Keratinocyte (primary cell): ENCODE data around the gene ADH7. TPM values are rescaled to one million over a fixed set of nuclear protein-coding genes. Genes with fewer than 3 reads are reported as not detected.
A peak's percentile ranks its signal among the peaks of the same experiment; 100 is the strongest.

Experiments
- DNase-seq: peaks from one replicate; pipeline ENCODE4 v3.0.0-alpha.2; 2011; ENCODE audit warnings: low read depth, missing footprints, low spot score
- FAIRE-seq: peaks from 2 replicates; lab custom pipeline; 2011; peaks lifted over from hg19 to GRCh38; lab: Jason Lieb, UNC
- H2AFZ ChIP-seq: 2 replicates; pipeline ENCODE4 v1.6.0; 2012; ENCODE audit warnings: low read length, control low read depth, inconsistent platforms; ENCODE audit not compliant: control insufficient read depth
- H3K27ac ChIP-seq: 2 replicates; pipeline ENCODE4 v1.5.1; 2011; ENCODE audit warnings: low read length; ENCODE audit not compliant: control insufficient read depth, insufficient read depth
- H3K27me3 ChIP-seq: 3 replicates; pipeline ENCODE4 v1.6.0; 2011; ENCODE audit warnings: low read length; ENCODE audit not compliant: control insufficient read depth, insufficient read depth; ENCODE audit errors: extremely low read depth
- H3K36me3 ChIP-seq, 2 experiments: 2 replicates in 1 of 2; 3 replicates in 1 of 2; pipeline ENCODE4 v1.5.1; 2011; ENCODE audit warnings: low read length in 2 of 2, mild to moderate bottlenecking in 1 of 2; ENCODE audit not compliant: control insufficient read depth in 2 of 2, insufficient read depth in 2 of 2; ENCODE audit errors: extremely low read depth in 1 of 2
- H3K4me1 ChIP-seq: 3 replicates; pipeline ENCODE4 v1.5.1; 2011; ENCODE audit warnings: low read length; ENCODE audit not compliant: control insufficient read depth, insufficient read depth; ENCODE audit errors: extremely low read depth
- H3K4me2 ChIP-seq: 3 replicates; pipeline ENCODE4 v1.6.0; 2011; ENCODE audit warnings: low read depth, low read length; ENCODE audit not compliant: control insufficient read depth, insufficient read depth; ENCODE audit errors: extremely low read depth
- H3K4me3 ChIP-seq, 3 experiments: fragments of 200-600 bp in 1 of 3; sonication (generic) in 1 of 3; 2 replicates in 2 of 3; 3 replicates in 1 of 3; pipeline ENCODE4 v1.5.1; 2011 to 2016; ENCODE audit warnings: low read length in 3 of 3, mild to moderate bottlenecking in 3 of 3, control low read depth in 2 of 3, inconsistent platforms in 1 of 3, low read depth in 1 of 3, mixed read lengths in 1 of 3, mixed run types in 1 of 3, moderate library complexity in 1 of 3; ENCODE audit not compliant: control insufficient read depth in 2 of 3, insufficient read depth in 2 of 3; ENCODE audit errors: extremely low read depth in 1 of 3
- H3K79me2 ChIP-seq: 2 replicates; pipeline ENCODE4 v1.6.0; 2012; ENCODE audit warnings: low read length; ENCODE audit not compliant: control insufficient read depth, insufficient read depth
- H3K9ac ChIP-seq: 3 replicates; pipeline ENCODE4 v1.6.0; 2011; ENCODE audit warnings: low read length; ENCODE audit not compliant: control insufficient read depth, insufficient read depth; ENCODE audit errors: extremely low read depth
- H3K9me1 ChIP-seq: 3 replicates; pipeline ENCODE4 v1.6.0; 2011; ENCODE audit warnings: low read length; ENCODE audit not compliant: control insufficient read depth, insufficient read depth; ENCODE audit errors: extremely low read depth
- H3K9me3 ChIP-seq: 2 replicates; pipeline ENCODE4 v1.5.1; 2012; ENCODE audit warnings: low read depth, low read length; ENCODE audit not compliant: control insufficient read depth
- H4K20me1 ChIP-seq: 3 replicates; pipeline ENCODE4 v1.6.0; 2011; ENCODE audit warnings: low read length; ENCODE audit not compliant: control insufficient read depth, insufficient read depth; ENCODE audit errors: extremely low read depth
- EZH2 ChIP-seq: IDR thresholded peaks from one replicate; pipeline ENCODE4 v1.6.1; 2012; ENCODE audit warnings: inconsistent platforms, mild to moderate bottlenecking, low read length, moderate library complexity
- dilution Hi-C: fragments of 300-500 bp; cut with MboI; formaldehyde crosslinking; loops from one replicate; pipeline ENCODE4 v1.7.0; 2020; ENCODE audit warnings: low sequenced_read_pairs; ENCODE audit not compliant: extremely low pct_ligation_motif_present
- polyA plus RNA-seq, 5 experiments: library from polyadenylated mRNA; depleted of rRNA in 3 of 5; stranded (reverse) in 3 of 5; stranded (forward) in 1 of 5; unstranded in 1 of 5; fragments of >200 nt; gene quantifications; 1 replicate in 1 of 5; 2 replicates in 3 of 5; 3 replicates in 1 of 5; pipeline versions ENCODE4 v1.2.1 to v1.2.3, GENCODE V29; 2011 to 2012; ENCODE audit warnings: missing spikeins in 2 of 5, low read depth in 1 of 5, low replicate concordance in 1 of 5
- TF ChIP-seq, protein P1 (sequence below), 3 experiments: IDR thresholded peaks in 1 of 3; conservative IDR thresholded peaks in 1 of 3; optimal IDR thresholded peaks in 1 of 3; 2 replicates in 2 of 3; 3 replicates in 1 of 3; pipeline versions ENCODE3 to v1.5.1; 2011; ENCODE audit warnings: low read length in 3 of 3, mild to moderate bottlenecking in 3 of 3, moderate library complexity in 2 of 3, control low read depth in 1 of 3, inconsistent platforms in 1 of 3; ENCODE audit not compliant: insufficient read depth in 2 of 3; ENCODE audit errors: extremely low read depth in 1 of 3

Gene ADH7
- polyA plus RNA-seq, 1 donor (not counting 4 experiments of a cell fraction or from before 2014, with no cell fraction given) = 0.56 TPM

DNA sequence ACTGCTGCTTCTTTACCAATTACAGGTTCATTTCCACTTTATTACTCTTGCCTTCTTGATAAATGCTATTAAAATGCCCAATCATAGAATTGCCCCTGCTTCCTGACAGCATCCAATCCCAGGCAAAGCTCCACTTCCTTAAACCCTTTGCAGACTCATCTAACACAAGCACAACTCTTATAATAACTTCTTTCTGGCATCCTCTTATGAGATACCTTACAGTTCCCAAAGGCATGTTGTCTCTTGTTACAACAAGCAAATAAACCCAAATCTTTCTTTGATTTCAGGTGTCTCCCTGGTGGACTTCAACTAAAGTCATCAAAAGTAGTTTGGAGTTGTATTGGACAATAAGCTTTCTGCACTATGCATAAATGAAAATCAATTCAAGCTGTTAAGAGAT is 22.5 kb upstream of the ADH7 start:
- Histone ChIP-seq H3K27ac (peak overlapping the region; percentile 97), H3K4me1 (peaks cover 34% of the 10 kb centered on the region), H3K9me3 (no peaks in the 10 kb centered on the region), H3K9ac (no peak overlapping the region), H3K79me2 (no peaks in the 10 kb centered on the region), H2AFZ (peak overlapping the region; percentile 67), H3K4me2 (peak overlapping the region; percentile 85), H3K36me3 (no peaks in the 10 kb centered on the region), H3K4me3 (peak overlapping the region in 1 of 3 experiments; percentile 57), H3K9me1 (no peaks in the 10 kb centered on the region), H4K20me1 (no peaks in the 10 kb centered on the region), H3K27me3 (no peaks in the 10 kb centered on the region)
- dilution Hi-C loops = no loop called here
- DNase-seq (no peak), FAIRE-seq (peak; percentile 80)
- TF ChIP-seq, protein P1, sequence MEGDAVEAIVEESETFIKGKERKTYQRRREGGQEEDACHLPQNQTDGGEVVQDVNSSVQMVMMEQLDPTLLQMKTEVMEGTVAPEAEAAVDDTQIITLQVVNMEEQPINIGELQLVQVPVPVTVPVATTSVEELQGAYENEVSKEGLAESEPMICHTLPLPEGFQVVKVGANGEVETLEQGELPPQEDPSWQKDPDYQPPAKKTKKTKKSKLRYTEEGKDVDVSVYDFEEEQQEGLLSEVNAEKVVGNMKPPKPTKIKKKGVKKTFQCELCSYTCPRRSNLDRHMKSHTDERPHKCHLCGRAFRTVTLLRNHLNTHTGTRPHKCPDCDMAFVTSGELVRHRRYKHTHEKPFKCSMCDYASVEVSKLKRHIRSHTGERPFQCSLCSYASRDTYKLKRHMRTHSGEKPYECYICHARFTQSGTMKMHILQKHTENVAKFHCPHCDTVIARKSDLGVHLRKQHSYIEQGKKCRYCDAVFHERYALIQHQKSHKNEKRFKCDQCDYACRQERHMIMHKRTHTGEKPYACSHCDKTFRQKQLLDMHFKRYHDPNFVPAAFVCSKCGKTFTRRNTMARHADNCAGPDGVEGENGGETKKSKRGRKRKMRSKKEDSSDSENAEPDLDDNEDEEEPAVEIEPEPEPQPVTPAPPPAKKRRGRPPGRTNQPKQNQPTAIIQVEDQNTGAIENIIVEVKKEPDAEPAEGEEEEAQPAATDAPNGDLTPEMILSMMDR (optimal IDR thresholded peaks at IDR 0.05 in 1 of 3, IDR thresholded peaks at IDR 0.05 in 1 of 3, conservative IDR thresholded peaks at IDR 0.05 in 1 of 3; ENCODE audit: extremely low read depth in 1 of 3, insufficient read depth in 2 of 3, low read length in 3 of 3) = no peak
- TF ChIP-seq EZH2 = no peak

DNA sequence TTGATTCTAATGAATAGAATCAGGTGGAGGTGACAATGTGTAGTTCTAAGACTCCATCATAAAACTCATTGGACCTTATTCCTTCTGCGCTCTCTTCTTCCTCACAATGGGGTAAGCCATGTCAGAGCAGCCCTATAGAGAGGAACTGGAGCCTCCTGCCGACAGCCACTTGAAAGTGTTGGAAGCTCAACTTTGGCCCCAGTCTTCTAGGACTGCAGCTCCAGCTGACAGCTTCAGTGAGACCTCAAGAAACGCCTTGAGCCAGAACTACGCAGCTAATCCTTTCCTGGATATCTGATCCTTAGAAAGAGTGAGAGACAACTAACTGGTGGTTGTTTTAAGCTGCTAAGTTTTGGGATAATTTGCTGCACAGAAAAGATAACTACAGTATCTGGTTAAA is 22.1 kb upstream of the ADH7 start:
- no peak overlapping the region for H3K9ac ChIP-seq
- DNase-seq (no peak), FAIRE-seq (no peak)
- peaks cover 34% of the 10 kb centered on the region for H3K4me1 ChIP-seq
- no peaks in the 10 kb centered on the region for H3K27me3 ChIP-seq
- H3K9me3 ChIP-seq = no peaks in the 10 kb centered on the region
- no peaks in the 10 kb centered on the region for H3K79me2 ChIP-seq
- no peaks in the 10 kb centered on the region for H3K36me3 ChIP-seq
- TF ChIP-seq, protein P1 (optimal IDR thresholded peaks at IDR 0.05 in 1 of 3, IDR thresholded peaks at IDR 0.05 in 1 of 3, conservative IDR thresholded peaks at IDR 0.05 in 1 of 3; ENCODE audit: extremely low read depth in 1 of 3, insufficient read depth in 2 of 3, low read length in 3 of 3) = peak; percentile 33 to 52 (median 50)
- no peak for TF ChIP-seq EZH2
- peak overlapping the region; percentile 97 for H3K27ac ChIP-seq
- H2AFZ ChIP-seq = peak overlapping the region; percentile 67
- no peak overlapping the region for H3K4me3 ChIP-seq
- dilution Hi-C loops = no loop called here
- no peaks in the 10 kb centered on the region for H4K20me1 ChIP-seq
- H3K4me2 ChIP-seq = peak overlapping the region; percentile 85
- no peaks in the 10 kb centered on the region for H3K9me1 ChIP-seq
